ENCODE results near the gene RBM5.

Gene RBM5

GRCh38 chr3:50122071-50122470 lies 33.4 kb downstream of the RBM5 start:
- no peak for DNase-seq

GRCh38 chr3:50122661-50123391 lies 34.1 kb downstream of the RBM5 start:
- no peak for DNase-seq

GRCh38 chr3:50123394-50124051 lies 34.8 kb downstream of the RBM5 start:
- DNase-seq, result no peak

- DNase-seq, result no peak
Measured at GRCh38 chr3:50124052-50124799, 35.5 kb downstream of the RBM5 start.

- no peak for DNase-seq
Measured at GRCh38 chr3:50124800-50125178, 36.1 kb downstream of the RBM5 start.

- DNase-seq, result no peak
Measured at GRCh38 chr3:50125541-50126286, 37.0 kb downstream of the RBM5 start.

GRCh38 chr3:50126287-50127211 lies 37.8 kb downstream of the RBM5 start:
- DNase-seq, result no peak

GRCh38 chr3:50127251-50127691 lies 38.6 kb downstream of the RBM5 start:
- DNase-seq, result no peak

GRCh38 chr3:50128001-50128400 lies 39.3 kb downstream of the RBM5 start:
- DNase-seq, result no peak

GRCh38 chr3:50130436-50130835 lies 41.7 kb downstream of the RBM5 start:
- DNase-seq, result no peak

GRCh38 chr3:50132421-50133282 lies 43.9 kb downstream of the RBM5 start:
- no peak for DNase-seq

- no peak for DNase-seq
Measured at GRCh38 chr3:50133283-50133615, 44.5 kb downstream of the RBM5 start.

GRCh38 chr3:50134367-50134766 lies 45.6 kb downstream of the RBM5 start:
- DNase-seq, result no peak

GRCh38 chr3:50135964-50136363 lies 47.2 kb downstream of the RBM5 start:
- no peak for DNase-seq

- DNase-seq, result no peak
Measured at GRCh38 chr3:50136714-50137405, 48.1 kb downstream of the RBM5 start.

GRCh38 chr3:50137531-50137930 lies 48.8 kb downstream of the RBM5 start:
- DNase-seq, result no peak

GRCh38 chr3:50138266-50139200 lies 49.8 kb downstream of the RBM5 start:
- DNase-seq, result no peak

- no peak for DNase-seq
Measured at GRCh38 chr3:50139308-50139707, 50.6 kb downstream of the RBM5 start.

GRCh38 chr3:50139718-50140423 lies 51.2 kb downstream of the RBM5 start:
- no peak for DNase-seq
